ENCODE results near the gene AGXT. TPM values are rescaled to one million over a fixed set of nuclear protein-coding genes. Genes with fewer than 3 reads are reported as not detected.

The AGXT gene
- total RNA-seq, 1 experiment from 2014 or later: 0.34 TPM

DNA sequence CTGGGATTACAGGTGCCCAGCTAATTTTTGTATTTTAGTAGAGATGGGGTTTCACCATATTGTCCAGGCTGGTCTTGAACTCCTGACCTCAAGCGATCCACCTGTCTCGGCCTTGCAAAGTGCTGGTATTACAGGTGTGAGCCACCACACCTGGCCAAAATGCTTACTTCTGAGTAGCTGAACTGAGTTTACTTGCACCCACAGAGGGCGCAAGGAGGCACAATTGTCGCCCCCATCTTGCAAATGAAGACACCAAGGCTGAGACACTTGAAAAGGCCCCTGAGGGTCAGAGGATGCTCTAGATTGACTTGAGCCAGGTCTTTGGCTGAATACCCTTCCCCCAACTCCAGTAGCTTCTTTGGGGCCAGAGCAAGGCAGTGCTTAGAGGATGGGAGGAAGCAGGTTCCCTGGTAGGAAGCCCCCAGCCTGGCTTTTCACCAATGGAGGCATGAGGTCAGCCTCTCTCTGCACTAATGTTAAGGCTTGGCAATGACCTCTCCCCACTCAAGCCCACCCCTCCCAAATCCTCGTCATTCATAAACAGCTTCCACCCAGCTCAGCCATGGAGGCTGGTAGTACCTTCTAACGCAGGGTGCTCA lies 34.1 kb upstream of the AGXT start:
- Histone ChIP-seq H4K20me1 (ENCODE audit: insufficient read depth) (no peaks in the 10 kb centered on the region), H3K4me1 (ENCODE audit: control insufficient read depth in 1 of 2, insufficient read depth in 2 of 2, low read length in 2 of 2) (peaks cover 4 to 6% of the 10 kb centered on the region in 2 experiments; a peak in 3 of 4 replicates), H3K4me3 (replicated peaks in 1 of 2; ENCODE audit: low read depth in 1 of 2, low read length in 2 of 2) (no peak overlapping the region), H3K36me3 (ENCODE audit: control insufficient read depth in 1 of 2, insufficient read depth in 2 of 2, low read length in 2 of 2) (no peaks in the 10 kb centered on the region), H3K9ac (ENCODE audit: low read length) (no peak overlapping the region), H3K79me2 (ENCODE audit: insufficient read depth, low read length) (no peaks in the 10 kb centered on the region), H3K9me3 (ENCODE audit: control insufficient read depth in 1 of 2, insufficient read depth in 1 of 2, low read depth in 1 of 2, low read length in 2 of 2) (no peaks in the 10 kb centered on the region), H3K27ac (ENCODE audit: low read depth, low read length) (no peak overlapping the region), H2AFZ (ENCODE audit: low read depth, low read length, poor library complexity, severe bottlenecking) (no peak overlapping the region), H3K27me3 (ENCODE audit: insufficient read depth, low read length) (peaks cover 2% of the 10 kb centered on the region; the same call in 1 of the 2 replicates), H3K9me2 (ENCODE audit: insufficient read depth) (no peaks in the 10 kb centered on the region), H3K4me2 (ENCODE audit: low read length) (no peak overlapping the region)
- no TSS peak for BruUV-seq (replicated peaks)
- TF ChIP-seq EZH2 (IDR thresholded peaks at IDR 0.05) (no peak), EGR1 (IDR thresholded peaks at IDR 0.05; ENCODE audit: low read depth) (no peak), JUND (IDR thresholded peaks at IDR 0.05) (no peak), CBX3 (IDR thresholded peaks at IDR 0.05; ENCODE audit: low read depth) (no peak), ELF1 (IDR thresholded peaks at IDR 0.05; ENCODE audit: borderline replicate concordance, low read depth) (no peak), RAD21 (IDR thresholded peaks at IDR 0.05; ENCODE audit: low read depth) (no peak), SIN3A (IDR thresholded peaks at IDR 0.05; ENCODE audit: low read depth) (no peak), TCF7L2 (IDR thresholded peaks at IDR 0.05; ENCODE audit: borderline replicate concordance, extremely low read depth, insufficient read depth, insufficient read length) (no peak), ZNF274 (IDR thresholded peaks at IDR 0.05; ENCODE audit: low read depth, low read length) (no peak), SRF (IDR thresholded peaks at IDR 0.05; ENCODE audit: low read depth) (no peak), CTCF (IDR thresholded peaks at IDR 0.05 in 2 of 3, conservative IDR thresholded peaks at IDR 0.05 in 1 of 3; ENCODE audit: borderline replicate concordance in 1 of 3, insufficient read depth in 1 of 3, low read depth in 2 of 3, low read length in 2 of 3) (no peak), ATF3 (IDR thresholded peaks at IDR 0.05) (no peak), ZFX (IDR thresholded peaks at IDR 0.05) (no peak), POLR2A (IDR thresholded peaks at IDR 0.05; ENCODE audit: borderline replicate concordance, extremely low read depth, insufficient read depth, insufficient read length) (no peak), FOSL1 (IDR thresholded peaks at IDR 0.05; ENCODE audit: low read depth) (no peak), POLR2AphosphoS5 (IDR thresholded peaks at IDR 0.05; ENCODE audit: low read depth, low read length) (no peak)
- intact Hi-C loops (cut with micrococcal nuclease): loop anchor here (10.0 kb wide), 1 partner anchor 170 kb away; no protein-coding TSS in a partner anchor
- ATAC-seq: no peak
- ChIA-PET RAD21 (ENCODE audit: low non-redundant PET in 1 of 2, low total read pairs in 2 of 2, uncharacterized antibody in 2 of 2, unreplicated experiment in 2 of 2) (no interaction called here), POLR2A (no interaction called here), CTCF (no interaction called here)
- no peak for DNase-seq (ENCODE audit: low read depth, low spot score)
